HG02610 (cell line): ENCODE results near the gene SCGB3A2.

Experiments used
- ATAC-seq: cut with Tn5 transposase; IDR thresholded peaks from one replicate; pipeline ENCODE4 v1.9.1; 2021; ENCODE audit warnings: mild to moderate bottlenecking, moderate library complexity; ENCODE audit not compliant: unreplicated experiment

The SCGB3A2 gene

DNA sequence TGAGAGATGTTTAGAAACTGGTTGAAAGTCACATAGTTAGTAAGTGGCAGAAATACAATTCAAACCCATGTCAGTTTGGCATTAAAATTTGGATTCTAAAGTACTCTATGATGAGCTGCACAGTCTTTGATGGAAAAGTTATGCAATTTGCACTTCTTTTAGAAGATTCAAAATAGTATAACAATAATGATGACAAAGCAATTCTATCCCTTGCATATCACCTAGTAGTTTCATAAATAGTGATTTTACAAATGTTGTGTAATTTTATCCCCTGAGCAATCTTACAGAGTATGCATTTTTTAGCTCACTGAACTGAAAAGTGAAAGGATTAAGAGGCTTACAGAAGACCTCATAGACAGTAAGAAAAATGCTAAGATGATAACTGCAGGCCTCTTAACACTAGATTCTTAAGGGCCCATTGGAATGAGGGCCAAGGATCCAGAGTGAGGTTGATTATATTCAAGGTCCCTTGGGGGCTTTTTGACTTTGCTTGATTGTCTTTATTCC, 24.2 kb downstream of the SCGB3A2 start:
- no peak for ATAC-seq

DNA sequence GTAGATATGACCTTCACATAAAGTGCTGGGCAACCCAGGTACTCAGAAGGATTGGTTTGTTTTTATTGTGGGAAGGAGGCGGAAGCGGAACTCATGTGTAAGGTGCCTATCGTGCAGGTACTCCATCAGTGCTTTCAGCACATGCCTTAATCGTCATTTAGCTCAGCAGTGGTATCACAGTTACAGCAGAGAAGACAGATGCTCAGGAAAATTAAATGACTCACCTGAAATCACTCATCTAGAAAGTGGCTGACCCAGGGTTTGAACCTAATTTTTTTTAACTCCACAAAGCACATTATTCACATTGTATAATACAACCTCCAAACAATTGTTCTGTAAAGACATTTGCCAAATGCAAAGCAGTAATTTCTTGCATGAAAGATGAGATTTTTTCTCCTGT, 25.6 kb downstream of the SCGB3A2 start:
- ATAC-seq: no peak

DNA sequence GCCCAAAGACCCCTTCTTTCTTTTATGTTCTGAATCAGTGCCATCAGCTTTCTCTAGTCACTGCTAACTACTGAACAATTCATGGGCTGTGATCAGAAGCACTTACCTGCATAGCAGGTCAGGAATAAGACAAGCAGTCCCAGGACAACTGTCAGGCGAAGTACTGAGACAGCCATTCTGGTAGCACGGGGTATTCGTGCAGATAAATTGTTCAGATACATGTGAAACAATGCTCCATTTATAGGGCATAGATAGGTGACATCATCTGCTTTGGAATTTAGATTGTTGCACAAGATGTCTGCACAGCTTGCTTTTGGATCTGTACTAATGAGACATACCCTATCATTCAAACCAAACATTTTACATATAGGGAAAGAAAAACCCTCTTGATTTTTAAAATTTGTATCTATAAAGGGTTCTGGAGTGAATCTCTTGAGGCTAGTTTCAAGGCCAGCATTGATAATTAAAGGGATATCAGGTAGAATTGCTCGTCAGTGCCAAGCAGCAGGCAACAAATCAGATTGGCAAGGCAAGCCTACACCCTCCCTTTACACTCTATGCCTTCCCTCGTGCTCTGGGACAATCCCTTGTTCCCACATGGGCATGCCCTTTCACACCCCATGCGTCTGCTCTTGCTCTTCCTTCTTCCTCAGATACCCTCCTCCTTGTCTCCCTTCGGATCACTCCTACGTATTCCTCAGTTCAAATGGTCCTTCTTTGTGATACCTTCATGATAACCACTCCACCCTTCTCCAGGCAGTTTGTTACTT, 28.0 kb downstream of the SCGB3A2 start, which contains the start of gene C5orf46:
Gene C5orf46, minus strand, starts transcription at position 213 of the 770 bp plus-strand sequence. Its CDS starts 37 bp downstream, at position 176.
- ATAC-seq: no peak

DNA sequence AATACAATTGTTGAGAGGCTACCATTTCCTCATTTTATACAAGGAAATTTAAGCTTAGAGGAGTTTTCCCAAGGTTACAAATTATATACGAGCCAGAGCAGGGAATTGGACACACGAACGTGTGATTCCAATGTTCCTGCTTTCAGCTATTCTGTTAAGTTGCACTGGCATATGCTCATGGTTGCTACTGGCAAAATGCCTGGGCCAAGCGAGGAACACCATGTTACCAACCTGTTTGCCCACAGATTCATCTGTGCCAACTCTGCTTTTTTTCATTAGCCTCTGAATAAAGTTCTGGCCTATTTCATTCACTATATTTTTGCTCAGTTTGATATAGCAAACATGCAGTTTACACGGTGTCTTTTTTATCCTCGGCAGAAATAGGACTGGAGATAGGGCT, 32.9 kb downstream of the SCGB3A2 start:
- ATAC-seq: no peak

DNA sequence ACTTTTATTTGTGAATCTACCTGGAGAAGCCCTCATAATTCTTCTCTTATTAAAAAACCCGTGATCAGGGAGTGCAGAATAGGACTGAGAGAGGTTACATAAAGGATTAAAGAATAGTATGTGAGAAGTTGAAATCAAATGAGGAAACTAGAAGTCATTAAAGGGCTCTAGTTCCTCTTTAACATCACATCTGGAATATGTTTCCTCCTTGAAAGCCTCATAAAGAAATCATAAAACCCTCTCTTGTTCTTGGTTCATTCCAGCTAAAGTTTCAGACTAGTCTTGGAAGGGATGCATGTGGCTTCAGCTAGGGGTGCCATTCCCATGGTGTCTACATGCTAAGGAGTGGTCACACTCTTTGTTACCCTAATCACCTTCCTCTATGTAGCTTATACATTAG, 33.5 kb downstream of the SCGB3A2 start:
- no peak for ATAC-seq

DNA sequence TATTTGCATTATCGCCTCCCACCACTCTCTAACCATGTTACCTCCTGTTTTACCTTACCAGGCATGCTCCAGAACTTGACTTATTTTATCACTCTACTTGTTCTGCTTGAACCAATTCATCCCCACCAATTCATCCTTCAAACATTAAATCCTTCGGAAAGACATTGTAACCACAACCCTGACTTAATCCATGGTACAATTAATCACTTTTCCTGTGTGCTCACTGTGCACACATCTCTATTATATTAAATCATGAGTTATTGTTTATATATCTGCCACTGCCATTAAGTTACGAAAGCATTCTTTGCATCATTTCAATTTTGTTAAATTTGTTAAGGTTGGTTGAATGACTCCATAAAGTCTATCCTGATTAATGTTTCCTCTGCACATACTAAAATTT, 35.3 kb downstream of the SCGB3A2 start:
- no peak for ATAC-seq

DNA sequence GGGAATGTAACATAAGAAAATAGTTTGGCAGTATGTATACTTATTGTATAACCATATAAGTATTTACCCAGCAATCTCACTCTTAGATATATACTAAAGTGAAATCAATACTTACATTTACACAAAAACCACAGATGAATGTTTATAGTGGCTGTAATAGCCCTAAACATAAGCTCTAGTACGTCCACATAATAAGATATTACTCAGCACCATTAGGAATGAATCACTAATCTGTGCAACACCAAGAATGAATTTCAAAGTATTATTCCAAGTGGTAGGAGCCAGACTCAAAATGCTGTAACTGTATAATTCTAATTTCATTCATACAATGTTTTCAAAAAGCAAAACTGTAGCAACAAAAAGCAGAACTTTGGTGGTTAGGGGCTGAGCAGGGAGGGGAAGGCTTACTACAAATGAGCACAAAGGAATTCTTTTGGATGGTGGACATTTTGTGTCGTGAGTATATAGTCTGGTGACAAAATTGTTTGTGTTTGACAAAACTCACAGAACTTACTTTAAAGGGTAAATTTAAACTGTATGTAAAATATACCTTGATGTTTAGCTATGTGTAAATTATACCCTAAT, 39.7 kb downstream of the SCGB3A2 start:
- ATAC-seq: no peak

DNA sequence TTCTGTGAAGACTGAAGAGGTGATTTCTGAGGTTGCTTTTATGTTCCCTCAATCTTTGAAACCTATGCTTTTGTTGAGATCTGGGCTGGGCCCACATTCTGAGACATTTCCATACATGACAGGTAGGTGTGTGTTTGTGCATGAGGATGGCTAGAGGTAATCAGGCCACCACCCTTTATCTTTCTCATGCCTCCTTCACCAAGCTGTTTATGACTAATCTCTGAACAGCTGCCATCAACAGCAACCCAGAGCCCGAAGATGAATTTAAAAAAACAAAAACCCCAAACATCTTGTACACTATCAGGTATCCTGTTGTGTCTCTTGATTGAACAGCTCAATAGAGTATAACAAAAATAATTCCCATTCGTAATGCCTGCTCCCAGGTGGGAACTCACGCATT, 40.4 kb downstream of the SCGB3A2 start:
- ATAC-seq: no peak

DNA sequence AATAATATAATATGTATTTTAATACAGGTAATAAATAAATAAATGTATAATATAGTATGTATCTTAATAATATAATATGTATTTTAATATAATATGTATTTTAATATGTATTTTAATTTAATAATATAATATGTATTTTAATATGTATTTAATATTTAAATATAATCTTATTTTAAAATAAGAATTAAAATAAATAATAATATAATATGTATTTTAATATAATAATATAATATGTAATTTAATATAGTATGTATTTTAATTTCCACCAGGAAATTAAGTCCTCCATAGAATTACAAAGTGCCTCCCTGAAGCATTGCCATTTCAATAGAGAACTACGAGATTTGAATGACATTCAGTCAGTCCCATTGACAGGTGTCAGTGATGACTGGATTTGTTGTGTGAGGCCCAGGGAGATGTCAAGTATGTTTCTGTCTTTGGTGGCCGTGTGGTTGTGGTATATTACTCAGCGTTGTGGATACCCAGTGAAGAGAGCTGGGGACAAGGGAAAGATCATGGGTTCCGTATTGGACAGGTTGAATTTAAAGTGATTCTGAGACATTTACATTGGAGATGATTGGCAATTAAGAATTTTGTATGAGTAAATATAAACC, 42.0 kb downstream of the SCGB3A2 start:
- ATAC-seq: no peak

DNA sequence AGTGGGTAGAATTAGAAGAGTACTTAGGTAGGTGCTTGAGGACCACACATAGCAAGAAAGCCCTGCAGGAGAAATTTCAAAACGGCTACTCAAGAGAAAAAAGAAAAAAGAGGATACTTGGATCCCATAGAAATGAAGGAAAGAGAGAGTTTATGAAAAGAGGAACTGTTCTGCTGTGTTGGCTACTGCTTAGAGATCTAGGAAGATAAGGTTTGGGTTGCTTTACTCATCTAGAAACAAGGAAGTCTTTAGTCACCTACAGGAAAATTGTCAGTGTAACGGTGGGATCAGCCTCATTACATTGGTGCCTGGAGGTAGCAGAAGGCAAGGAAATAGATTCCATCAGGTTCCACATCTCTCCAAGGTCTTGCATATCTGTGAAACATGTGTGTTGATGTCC, 42.6 kb downstream of the SCGB3A2 start:
- ATAC-seq: no peak

DNA sequence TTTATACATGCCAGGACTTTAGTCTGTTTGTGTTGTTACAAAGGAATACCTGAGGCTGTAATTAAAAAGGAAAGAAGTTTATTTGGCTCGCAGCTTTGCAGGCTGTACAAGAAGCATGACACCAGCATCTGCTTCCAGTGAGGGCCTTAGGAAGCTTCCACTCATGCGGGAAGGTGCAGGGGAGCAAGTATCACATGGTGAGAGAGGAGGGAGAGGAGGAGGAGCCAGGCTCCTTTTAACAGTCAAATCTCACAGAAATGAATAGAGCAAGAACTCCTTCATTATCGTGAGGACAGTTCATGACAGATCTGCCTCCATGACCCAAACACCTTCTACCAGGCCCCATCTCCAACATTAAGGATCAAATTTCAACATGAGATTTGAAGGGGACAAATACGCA, 46.5 kb downstream of the SCGB3A2 start:
- ATAC-seq: no peak

DNA sequence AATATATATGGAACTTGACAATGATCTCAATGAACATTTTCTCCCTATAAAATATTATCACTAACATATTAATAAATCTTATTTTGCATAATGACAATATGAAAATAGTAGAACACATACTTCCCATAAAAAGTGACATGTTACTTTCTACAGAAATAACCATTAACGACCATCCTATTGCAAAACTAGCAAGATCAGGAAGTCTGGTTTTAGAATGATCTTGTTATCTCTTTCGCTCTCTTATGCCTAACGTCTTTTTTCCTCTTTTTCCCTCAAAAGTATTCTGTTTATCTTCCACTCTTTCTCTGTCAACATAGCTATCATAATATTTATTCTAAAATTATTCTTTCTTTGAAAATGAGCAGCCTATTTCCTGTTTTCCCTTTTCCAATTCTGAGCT, 49.4 kb downstream of the SCGB3A2 start:
- no peak for ATAC-seq

DNA sequence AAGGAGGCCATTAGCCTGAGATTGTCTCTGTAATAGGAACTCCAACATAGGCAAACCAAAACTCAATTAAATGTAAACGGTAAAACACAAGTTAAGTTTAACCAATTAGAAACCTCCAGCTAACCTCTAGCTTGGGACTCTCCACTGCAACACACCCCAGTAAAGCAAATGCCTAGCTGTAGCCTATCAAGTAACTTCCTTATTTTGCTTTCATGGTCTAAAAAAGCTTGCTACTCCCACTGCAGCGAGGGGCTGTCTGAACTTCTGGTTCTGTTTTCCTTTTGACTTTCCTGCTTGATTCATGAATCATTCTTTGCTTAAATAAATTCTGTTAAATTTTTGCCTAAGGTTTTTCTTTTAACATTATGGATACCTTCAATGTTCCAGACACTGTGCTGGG, 52.3 kb downstream of the SCGB3A2 start:
- peak; percentile 84 for ATAC-seq
